Adrenal gland (tissue), 12 donors: ENCODE measurements around the gene GPR179. TPM values are rescaled to one million over a fixed set of nuclear protein-coding genes. Genes with fewer than 3 reads are reported as not detected.

Experiments used
- DNase-seq, 7 donors: peaks; one replicate each; pipeline ENCODE4 v3.0.0-alpha.2; 2019 to 2020
- H3K27ac ChIP-seq, 5 donors: fragments of 200-600 bp; sonication (generic) in 4 of 5; 1 replicate in 3 of 5; 2 replicates in 2 of 5; pipeline versions ENCODE4 v1.5.1 to v1.8.0; 2016 to 2020; ENCODE audit warnings: mild to moderate bottlenecking in 1 of 5
- H3K27me3 ChIP-seq: fragments of 200-600 bp; 2 replicates; pipeline ENCODE4 v1.8.0; 2021
- H3K36me3 ChIP-seq, 2 donors: fragments of 200-600 bp; replicated peaks in 1 of 2; 1 replicate in 1 of 2; 2 replicates in 1 of 2; pipeline versions ENCODE4 v1.5.1 to v1.8.0; 2018 to 2022
- H3K4me1 ChIP-seq, 2 donors: fragments of 200-600 bp; replicated peaks in 1 of 2; 1 replicate in 1 of 2; 2 replicates in 1 of 2; pipeline versions ENCODE4 v1.5.1 to v1.8.0; 2018 to 2021
- H3K4me3 ChIP-seq, 4 donors: fragments of 200-600 bp; sonication (generic) in 3 of 4; one replicate each; pipeline ENCODE4 v1.5.1; 2016 to 2018
- H3K9me3 ChIP-seq, 3 donors: fragments of 200-600 bp; sonication (generic) in 1 of 3; replicated peaks in 1 of 3; 1 replicate in 2 of 3; 2 replicates in 1 of 3; pipeline versions ENCODE4 v1.5.1 to v1.8.0; 2016 to 2021
- CTCF ChIP-seq, 6 experiments: fragments of 450-650 bp in 4 of 6; fragments of 200-600 bp in 2 of 6; sonication (generic) in 1 of 6; IDR thresholded peaks; 1 replicate in 5 of 6; 2 replicates in 1 of 6; pipeline versions ENCODE4 v1.5.1 to v1.8.0; 2016 to 2021; ENCODE audit warnings: antibody characterized with exemption in 6 of 6, mild to moderate bottlenecking in 2 of 6, moderate library complexity in 1 of 6
- POLR2A ChIP-seq, 2 donors: fragments of 450-650 bp; IDR thresholded peaks; one replicate each; pipeline ENCODE4 v1.6.1; 2017; ENCODE audit warnings: antibody characterized with exemption in 2 of 2, mild to moderate bottlenecking in 2 of 2, moderate library complexity in 1 of 2
- WGBS, 4 donors: extraction: QIAGEN DNeasy Blood & Tissue Kit in 2 of 4; methylation state at CpG; one replicate each; pipeline versions ENCODE4 v1.1.5 to v1.1.7; 2013 to 2017; 5-methylcytosine and 5-hydroxymethylcytosine counted together
- intact Hi-C, 2 donors: fragments of 100-400 bp; cut with DNase I; formaldehyde crosslinking; loops; one replicate each; pipeline versions ENCODE4 v1.14.1 to v1.15.0; 2022 to 2023
- polyA plus RNA-seq, 3 donors: library from polyadenylated mRNA; stranded (reverse); fragments of 200-250 nt in 2 of 3; fragments of 350-450 nt in 1 of 3; fragmentation: Illumina TruSeq in 1 of 3; extraction: RNeasy Lipid Tissue Mini Kit (QIAGEN cat#74804) in 1 of 3; gene quantifications; one replicate each; pipeline ENCODE4 v1.2.3, GENCODE V29; 2013 to 2014
- total RNA-seq, 9 donors: library from RNA; depleted of rRNA in 4 of 9; stranded (reverse); fragments of >200 nt in 4 of 9; fragments of 120-200 nt in 1 of 9; fragmentation: NEBNext Ultra II Directional in 1 of 9; extraction: Animal tissue kit (Norgen Biotek cat#: 25700) in 1 of 9; gene quantifications; one replicate each; pipeline versions ENCODE4 v1.1.0 to v1.2.4, GENCODE V29; 2013 to 2023
- donor health status: healthy with polysubstance abuse.
- donor health status: Bipolar disorder and iron deficiency.
- donor health status: DM: yes; HTN: yes; CAD: no.
- donor health status: DM: no; HTN: no; CAD: no.
- donor health status: DM: no; HTN: no; CAD: no.
- donor health status: DM: yes; HTN: yes; CAD: no.

GPR179 gene
- total and polyA plus RNA-seq, 12 donors = under 0.01 to 0.32 (median 0.09) TPM; not detected in 4

GRCh38 chr17:38349097-38349730, 5.5 kb upstream of the GPR179 start:
- no peaks in the 10 kb centered on the region for H3K9me3 ChIP-seq
- peak overlapping the region in 1 of 5 donors; percentile 17 for H3K27ac ChIP-seq
- intact Hi-C loops = loop anchor here in 1 of 2 donors (2.0 to 10.0 kb wide), 2 partner anchors 66 to 136 kb away; no protein-coding TSS in a partner anchor
- peak; percentile 84 to 96 (median 88) for DNase-seq
- 13 to 14% (median 14%) methylated on average over 8 of the region's 8 CpGs for WGBS, 4 donors
- no peaks in the 10 kb centered on the region for H3K27me3 ChIP-seq
- H3K36me3 ChIP-seq = no peaks in the 10 kb centered on the region
- H3K4me1 ChIP-seq = peaks cover 7 to 20% of the 10 kb centered on the region in 2 donors
- TF ChIP-seq CTCF (IDR thresholded peaks at IDR 0.05) (peak; percentile 77 to 95 (median 91)), POLR2A (IDR thresholded peaks at IDR 0.05) (no peak)
- H3K4me3 ChIP-seq = no peak overlapping the region

DNA sequence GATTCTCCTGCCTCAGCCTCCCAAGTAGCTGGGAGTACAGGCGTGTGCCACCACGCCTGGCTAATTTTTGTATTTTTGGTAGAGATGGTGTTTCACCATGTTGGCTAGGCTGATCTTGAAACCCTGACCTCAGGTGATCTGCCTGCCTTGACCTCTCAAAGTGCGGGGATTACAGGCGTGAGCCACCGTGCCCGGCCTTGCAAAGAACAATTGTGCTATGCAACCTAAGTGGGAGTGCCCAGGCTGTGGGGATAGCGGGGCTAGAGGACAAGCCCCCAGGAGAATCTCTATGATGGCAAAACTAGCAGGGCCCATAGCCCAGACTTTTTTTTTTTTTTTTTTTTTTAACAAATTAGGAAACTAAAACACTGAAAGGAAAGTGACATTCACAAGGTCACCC, 2.0 kb upstream of the GPR179 start:
- H3K9me3 ChIP-seq = no peaks in the 10 kb centered on the region
- WGBS, 4 donors = 64 to 75% (median 72%) methylated on average over 6 to 7 of the region's 7 CpGs
- no peak overlapping the region for H3K4me3 ChIP-seq
- no peaks in the 10 kb centered on the region for H3K4me1 ChIP-seq
- TF ChIP-seq POLR2A (IDR thresholded peaks at IDR 0.05) (no peak), CTCF (IDR thresholded peaks at IDR 0.05) (no peak)
- H3K27ac ChIP-seq = no peak overlapping the region
- DNase-seq = no peak
- H3K27me3 ChIP-seq = no peaks in the 10 kb centered on the region
- intact Hi-C loops = loop anchor here in 1 of 2 donors (10.0 kb wide), 1 partner anchor 139 kb away; no protein-coding TSS in a partner anchor
- no peaks in the 10 kb centered on the region for H3K36me3 ChIP-seq

GRCh38 chr17:38344420-38344745, 627 bp upstream of the GPR179 start:
- no peak for DNase-seq
- Histone ChIP-seq H3K4me1 (no peaks in the 10 kb centered on the region), H3K4me3 (no peak overlapping the region), H3K36me3 (no peaks in the 10 kb centered on the region), H3K27me3 (no peaks in the 10 kb centered on the region), H3K27ac (no peak overlapping the region), H3K9me3 (no peaks in the 10 kb centered on the region)
- TF ChIP-seq POLR2A (IDR thresholded peaks at IDR 0.05) (no peak), CTCF (IDR thresholded peaks at IDR 0.05) (no peak)
- 85 to 93% (median 88%) methylated on average over 3 of the region's 3 CpGs for WGBS, 4 donors
- intact Hi-C loops = loop anchor here in 1 of 2 donors (10.0 kb wide), 1 partner anchor 140 kb away; no protein-coding TSS in a partner anchor

DNA sequence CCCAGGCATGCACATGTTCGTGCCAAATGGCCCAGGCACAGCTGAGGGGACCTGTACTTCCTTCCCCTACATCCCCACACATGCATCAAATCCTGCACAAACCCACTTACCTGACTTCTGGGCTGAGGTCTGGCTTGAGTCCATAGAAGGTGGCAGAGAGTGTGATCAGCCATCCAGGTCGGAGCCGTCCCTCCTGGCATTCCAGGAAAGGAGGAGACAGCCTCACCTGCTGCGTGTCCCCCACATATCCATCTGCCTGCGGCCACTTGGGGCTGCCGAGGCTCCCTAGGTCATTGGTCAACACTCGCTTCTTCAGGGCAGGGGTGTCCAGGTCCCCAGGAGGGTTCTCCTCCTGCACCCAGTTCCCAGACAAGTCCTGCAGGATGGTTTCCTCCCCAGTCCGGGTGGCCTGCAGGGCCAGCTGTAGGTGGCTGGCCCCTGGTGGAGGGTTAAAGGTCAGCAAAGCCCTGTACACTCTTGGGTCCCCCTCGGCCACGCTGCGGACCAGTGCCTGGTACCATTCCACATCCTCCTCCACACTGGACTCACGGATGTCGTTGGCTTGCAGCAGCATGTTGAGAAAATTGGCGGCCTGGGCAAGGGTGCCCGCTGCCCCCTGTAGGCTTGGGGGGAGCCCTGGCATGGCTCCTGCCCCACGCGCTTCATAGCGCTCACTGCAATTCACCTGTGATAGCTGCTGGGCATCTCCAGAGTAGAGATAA, 709 bp downstream of the GPR179 start:
- WGBS, 4 donors = 84 to 90% (median 87%) methylated on average over 5 to 18 of the region's 18 CpGs
- H3K4me3 ChIP-seq = no peak overlapping the region
- intact Hi-C loops = loop anchor here in 1 of 2 donors (10.0 kb wide), 1 partner anchor 142 kb away; no protein-coding TSS in a partner anchor
- no peaks in the 10 kb centered on the region for H3K9me3 ChIP-seq
- H3K4me1 ChIP-seq = no peaks in the 10 kb centered on the region
- TF ChIP-seq POLR2A (IDR thresholded peaks at IDR 0.05) (no peak), CTCF (IDR thresholded peaks at IDR 0.05) (no peak)
- H3K36me3 ChIP-seq = no peaks in the 10 kb centered on the region
- no peaks in the 10 kb centered on the region for H3K27me3 ChIP-seq
- H3K27ac ChIP-seq = no peak overlapping the region
- no peak for DNase-seq
